K562 (cell line): ENCODE measurements around the gene DGCR2. TPM values are rescaled to one million over a fixed set of nuclear protein-coding genes. Genes with fewer than 3 reads are reported as not detected.

ENCODE experiments used
- BCOR ChIP-seq: fragments of 450-650 bp; IDR thresholded peaks from 2 replicates; pipeline ENCODE4 v1.6.1; 2016
- ELF1 ChIP-seq: fragments of 200-800 bp; sonication (Bioruptor generic); IDR thresholded peaks from 2 replicates; pipeline ENCODE4 v1.6.1; 2016; ENCODE audit warnings: missing genetic modification characterization, missing compliant biosample characterization
- ETS1 ChIP-seq: conservative IDR thresholded peaks from 2 replicates; pipeline ENCODE4 v1.6.1; 2011; ENCODE audit warnings: low read depth, mild to moderate bottlenecking, low read length; ENCODE audit not compliant: control insufficient read depth
- FOXJ2 ChIP-seq: fragments of 200-800 bp; sonication (Bioruptor generic); IDR thresholded peaks from 2 replicates; pipeline ENCODE4 v1.6.1; 2016; ENCODE audit warnings: missing genetic modification characterization, missing compliant biosample characterization
- HMG20A ChIP-seq: fragments of 450-650 bp; formaldehyde crosslinking; conservative IDR thresholded peaks from 2 replicates; pipeline ENCODE4 v1.4.0; 2020; ENCODE audit warnings: mild to moderate bottlenecking, mixed read lengths
- MAFK ChIP-seq: IDR thresholded peaks from 2 replicates; pipeline ENCODE4 v1.6.1; 2011; ENCODE audit warnings: low read length, improper control_type of control experiment
- NCOA6 ChIP-seq: fragments of 450-650 bp; IDR thresholded peaks from 2 replicates; pipeline ENCODE4 v1.6.1; 2017; ENCODE audit warnings: mild to moderate bottlenecking
- NFE2 ChIP-seq: IDR thresholded peaks from 2 replicates; pipeline ENCODE4 v1.6.1; 2014; ENCODE audit warnings: antibody characterized with exemption, low read depth
- NFIC ChIP-seq: fragments of 450-650 bp; IDR thresholded peaks from 2 replicates; pipeline ENCODE4 v1.6.1; 2017; ENCODE audit warnings: mild to moderate bottlenecking, inconsistent platforms
- POLR2A ChIP-seq: fragments of 450-650 bp; conservative IDR thresholded peaks from 2 replicates; pipeline ENCODE4 v1.6.1; 2016
- SIN3A ChIP-seq, 2 experiments: fragments of 150-350 bp in 1 of 2; IDR thresholded peaks; 2 replicates each; pipeline ENCODE4 v1.6.1; 2011 to 2016; ENCODE audit warnings: borderline replicate concordance in 2 of 2, low read depth in 2 of 2, low read length in 2 of 2, mild to moderate bottlenecking in 2 of 2, moderate library complexity in 2 of 2; ENCODE audit not compliant: control insufficient read depth in 1 of 2
- TEAD4 ChIP-seq, 2 experiments: sonication (generic) in 1 of 2; formaldehyde crosslinking in 1 of 2; IDR thresholded peaks; 2 replicates each; pipeline versions ENCODE4 v1.6.1 to v1.8.0; 2012 to 2022; ENCODE audit warnings: borderline replicate concordance in 1 of 2, inconsistent platforms in 1 of 2, low read length in 1 of 2, mild to moderate bottlenecking in 1 of 2, missing genetic modification reagents in 1 of 2
- ZKSCAN1 ChIP-seq: fragments of 150-350 bp; IDR thresholded peaks from 2 replicates; pipeline ENCODE4 v1.6.1; 2016; ENCODE audit warnings: low read depth, low read length
- ZNF184 ChIP-seq: sonication (generic); formaldehyde crosslinking; IDR thresholded peaks from 2 replicates; pipeline ENCODE4 v1.5.0; 2020; ENCODE audit warnings: missing genetic modification reagents
- ZNF583 ChIP-seq: fragments of 250-450 bp; sonication (Bioruptor Pico); IDR thresholded peaks from 2 replicates; pipeline ENCODE4 v1.4.0; 2020
- ZNF766 ChIP-seq: fragments of 200-800 bp; sonication (Bioruptor generic); conservative IDR thresholded peaks from 2 replicates; pipeline ENCODE4 v1.6.1; 2016; ENCODE audit warnings: missing genetic modification characterization, missing compliant biosample characterization
- polyA plus RNA-seq, 8 experiments: library from polyadenylated mRNA; depleted of rRNA in 4 of 8; stranded (reverse) in 5 of 8; unstranded in 3 of 8; fragments of >200 nt; fragmentation: Nextera tagmentation in 2 of 8; fragmentation: Illumina TruSeq in 1 of 8; extraction: Ambion mirVana in 2 of 8; extraction: Trizol in 1 of 8; gene quantifications; 2 replicates each; pipeline versions ENCODE4 v1.2.1 to v1.2.3, GENCODE V29; 2011 to 2014; ENCODE audit warnings: inconsistent platforms in 1 of 8, missing spikeins in 1 of 8
- total RNA-seq, 7 experiments: library from RNA; depleted of rRNA in 6 of 7; stranded (reverse); fragments of >200 nt in 6 of 7; fragmentation: Illumina TruSeq in 2 of 7; extraction: Trizol in 2 of 7; gene quantifications; 2 replicates each; pipeline versions ENCODE4 v1.2.1 to v1.2.3, GENCODE V29; 2011 to 2021; ENCODE audit warnings: low replicate concordance in 1 of 7
- TF ChIP-seq, protein P1 (sequence below), 2 experiments: fragments of 200-800 bp in 1 of 2; sonication (Bioruptor generic) in 1 of 2; sonication (generic) in 1 of 2; formaldehyde crosslinking in 1 of 2; IDR thresholded peaks in 1 of 2; conservative IDR thresholded peaks in 1 of 2; 2 replicates each; pipeline versions ENCODE4 v1.5.0 to v1.6.1; 2016 to 2020; ENCODE audit warnings: missing compliant biosample characterization in 1 of 2, missing genetic modification characterization in 1 of 2, missing genetic modification reagents in 1 of 2
- TF ChIP-seq, protein P2 (sequence below): fragments of 450-650 bp; formaldehyde crosslinking; IDR thresholded peaks from 2 replicates; pipeline ENCODE4 v1.4.0; 2022; ENCODE audit warnings: mild to moderate bottlenecking, moderate library complexity
- TF ChIP-seq, protein P3 (sequence below): sonication (generic); formaldehyde crosslinking; IDR thresholded peaks from 2 replicates; pipeline ENCODE4 v1.8.0; 2022; ENCODE audit warnings: mild to moderate bottlenecking, low read depth, missing genetic modification reagents

DGCR2 gene
- total and polyA plus RNA-seq, 9 of the 15 experiments (the other 6 are each of a cell fraction or from before 2014, with no cell fraction given): 0.69 to 101 (median 56.4) TPM

DNA sequence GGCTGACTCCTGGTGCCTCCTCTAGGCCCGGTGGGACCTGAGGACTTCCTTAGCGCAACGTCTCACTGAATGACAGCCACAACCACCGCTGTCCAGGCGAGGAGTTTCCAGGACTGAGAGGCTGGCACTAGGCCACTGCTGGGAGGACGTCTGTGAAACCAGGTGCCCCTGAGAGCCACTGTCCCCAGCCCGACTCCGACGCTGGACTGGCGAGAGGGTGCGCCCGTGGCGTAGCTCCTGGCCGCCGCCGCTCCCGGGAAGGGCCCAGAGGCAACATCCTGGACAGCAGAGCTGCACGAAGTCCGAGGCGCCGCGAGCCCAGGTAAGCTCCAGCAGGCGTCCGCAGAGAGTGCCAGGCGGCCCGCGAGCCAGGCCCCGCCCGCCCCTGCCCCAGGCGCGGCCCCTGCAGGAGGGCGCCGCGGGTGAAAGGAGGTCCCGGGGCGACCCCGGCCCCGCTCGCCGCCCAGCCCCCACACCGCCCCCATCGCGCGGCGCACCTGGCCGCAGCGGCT, 525 bp downstream of the DGCR2 start (continued):
- TF ChIP-seq, protein P1, sequence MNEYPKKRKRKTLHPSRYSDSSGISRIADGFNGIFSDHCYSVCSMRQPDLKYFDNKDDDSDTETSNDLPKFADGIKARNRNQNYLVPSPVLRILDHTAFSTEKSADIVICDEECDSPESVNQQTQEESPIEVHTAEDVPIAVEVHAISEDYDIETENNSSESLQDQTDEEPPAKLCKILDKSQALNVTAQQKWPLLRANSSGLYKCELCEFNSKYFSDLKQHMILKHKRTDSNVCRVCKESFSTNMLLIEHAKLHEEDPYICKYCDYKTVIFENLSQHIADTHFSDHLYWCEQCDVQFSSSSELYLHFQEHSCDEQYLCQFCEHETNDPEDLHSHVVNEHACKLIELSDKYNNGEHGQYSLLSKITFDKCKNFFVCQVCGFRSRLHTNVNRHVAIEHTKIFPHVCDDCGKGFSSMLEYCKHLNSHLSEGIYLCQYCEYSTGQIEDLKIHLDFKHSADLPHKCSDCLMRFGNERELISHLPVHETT (CRISPR knock-in tag; conservative IDR thresholded peaks at IDR 0.05 in 1 of 2, IDR thresholded peaks at IDR 0.05 in 1 of 2): no peak
- TF ChIP-seq POLR2A (no peak), ZNF583 (CRISPR knock-in tag) (no peak; the same call in 1 of the 2 replicates), ETS1 (no peak; the same call in 1 of the 2 replicates), FOXJ2 (tag) (no peak), ELF1 (no peak), NCOA6 (no peak), MAFK (no peak), TEAD4 (IDR thresholded peaks at IDR 0.05; ENCODE audit: low read length) (no peak), TEAD4 (CRISPR knock-in tag; IDR thresholded peaks at IDR 0.05; ENCODE audit: borderline replicate concordance) (no peak), HMG20A (CRISPR knock-in tag) (no peak), ZNF184 (CRISPR knock-in tag) (no peak), NFE2 (no peak), SIN3A (IDR thresholded peaks at IDR 0.05; ENCODE audit: borderline replicate concordance in 2 of 2, control insufficient read depth in 1 of 2, low read depth in 2 of 2, low read length in 2 of 2) (peak in 1 of 2 experiments; percentile 43; a peak in 2 of 4 replicates), ZKSCAN1 (peak; percentile 47), ZNF766 (no peak; the same call in 1 of the 2 replicates), NFIC (peak; percentile 9; the same call in 1 of the 2 replicates), BCOR (peak; percentile 82)
- TF ChIP-seq, protein P2, sequence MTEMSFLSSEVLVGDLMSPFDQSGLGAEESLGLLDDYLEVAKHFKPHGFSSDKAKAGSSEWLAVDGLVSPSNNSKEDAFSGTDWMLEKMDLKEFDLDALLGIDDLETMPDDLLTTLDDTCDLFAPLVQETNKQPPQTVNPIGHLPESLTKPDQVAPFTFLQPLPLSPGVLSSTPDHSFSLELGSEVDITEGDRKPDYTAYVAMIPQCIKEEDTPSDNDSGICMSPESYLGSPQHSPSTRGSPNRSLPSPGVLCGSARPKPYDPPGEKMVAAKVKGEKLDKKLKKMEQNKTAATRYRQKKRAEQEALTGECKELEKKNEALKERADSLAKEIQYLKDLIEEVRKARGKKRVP (CRISPR knock-in tag): no peak
- TF ChIP-seq, protein P3, sequence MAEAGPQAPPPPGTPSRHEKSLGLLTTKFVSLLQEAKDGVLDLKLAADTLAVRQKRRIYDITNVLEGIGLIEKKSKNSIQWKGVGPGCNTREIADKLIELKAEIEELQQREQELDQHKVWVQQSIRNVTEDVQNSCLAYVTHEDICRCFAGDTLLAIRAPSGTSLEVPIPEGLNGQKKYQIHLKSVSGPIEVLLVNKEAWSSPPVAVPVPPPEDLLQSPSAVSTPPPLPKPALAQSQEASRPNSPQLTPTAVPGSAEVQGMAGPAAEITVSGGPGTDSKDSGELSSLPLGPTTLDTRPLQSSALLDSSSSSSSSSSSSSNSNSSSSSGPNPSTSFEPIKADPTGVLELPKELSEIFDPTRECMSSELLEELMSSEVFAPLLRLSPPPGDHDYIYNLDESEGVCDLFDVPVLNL (CRISPR knock-in tag): no peak
